IPS DF 4.7 (cell line): ENCODE results near the gene TRIM37.
"Not testable (repeated sequence)": the region's sequence is repeated elsewhere in the genome, so short reads cannot be mapped to it uniquely, and the experiment has no call there.

ENCODE experiments used
- DNase-seq: peaks from one replicate; pipeline ENCODE4 v3.0.0-alpha.2; 2013; ENCODE audit warnings: low spot score; ENCODE audit errors: extremely low read depth

TRIM37 gene

DNA sequence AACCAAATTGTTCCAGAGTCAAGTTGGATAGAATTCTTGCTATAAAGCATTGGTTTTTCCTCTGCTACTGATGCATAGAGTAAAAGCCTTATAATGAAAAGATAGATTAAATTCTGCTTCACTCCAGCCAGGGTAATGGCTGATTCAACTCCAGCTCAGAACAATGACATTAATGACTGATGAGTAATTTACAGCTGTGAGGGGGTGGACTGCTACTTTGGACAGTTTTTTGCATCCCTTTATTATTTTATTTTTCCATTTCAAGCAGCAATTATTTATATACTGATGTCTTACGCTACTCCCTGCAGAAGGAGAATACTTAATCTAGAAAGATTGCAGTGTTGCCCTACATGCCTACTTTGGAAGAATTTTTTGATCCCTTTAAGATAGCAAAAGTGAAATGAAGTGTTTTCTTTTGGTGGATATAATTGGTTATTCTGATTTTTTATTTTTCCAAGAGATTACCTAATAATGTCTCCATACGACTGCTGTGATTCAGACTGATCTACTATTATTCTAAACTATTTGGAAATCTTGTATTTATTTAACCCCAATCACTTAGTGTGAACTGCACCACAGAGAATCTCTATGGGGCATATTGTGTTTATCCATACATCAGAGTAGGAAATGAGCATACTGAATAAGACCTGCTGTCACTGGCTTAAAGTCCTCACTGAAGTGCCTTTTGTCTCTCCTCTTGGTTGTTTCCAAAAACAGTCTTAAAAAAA is 149.5 kb downstream of the TRIM37 start:
- no peak for DNase-seq

DNA sequence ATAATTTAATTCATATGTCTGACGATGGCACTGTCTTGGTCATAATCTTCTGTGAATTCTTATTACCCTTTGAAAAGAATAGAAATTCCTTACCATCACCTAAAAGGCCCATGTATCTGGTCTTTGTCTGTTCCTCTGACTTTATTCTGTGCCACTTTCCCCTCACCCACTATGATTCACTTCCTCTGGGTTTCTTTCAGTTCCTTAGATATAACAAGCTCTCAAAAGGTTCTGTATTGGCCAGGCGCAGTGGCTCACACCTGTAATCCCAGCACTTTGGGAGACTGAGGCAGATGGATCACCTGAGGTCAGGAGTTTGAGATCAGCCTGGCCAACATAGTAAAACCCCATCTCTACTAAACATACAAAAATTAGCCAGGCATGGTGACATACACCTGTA is 152.3 kb downstream of the TRIM37 start:
- DNase-seq = not testable (repeated sequence)

DNA sequence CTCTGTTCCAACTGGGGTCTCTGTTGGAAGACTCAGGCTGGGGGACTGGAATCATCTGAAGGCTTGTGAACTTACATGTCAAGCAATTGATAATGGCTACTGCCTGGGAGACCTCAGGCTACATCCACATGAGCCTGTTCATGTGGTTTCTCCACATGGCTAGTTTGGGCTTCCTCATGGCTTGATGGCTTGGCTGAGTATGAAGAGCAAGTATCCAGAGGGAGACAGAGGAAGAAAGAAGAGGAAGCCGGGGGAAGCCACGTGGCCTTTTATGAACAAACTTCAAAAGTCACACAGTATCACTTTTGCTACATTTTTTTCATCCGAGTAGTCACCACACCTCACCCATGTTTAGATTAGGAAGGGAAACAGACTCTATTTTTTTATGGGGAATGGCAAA is 158.9 kb downstream of the TRIM37 start:
- no peak for DNase-seq

DNA sequence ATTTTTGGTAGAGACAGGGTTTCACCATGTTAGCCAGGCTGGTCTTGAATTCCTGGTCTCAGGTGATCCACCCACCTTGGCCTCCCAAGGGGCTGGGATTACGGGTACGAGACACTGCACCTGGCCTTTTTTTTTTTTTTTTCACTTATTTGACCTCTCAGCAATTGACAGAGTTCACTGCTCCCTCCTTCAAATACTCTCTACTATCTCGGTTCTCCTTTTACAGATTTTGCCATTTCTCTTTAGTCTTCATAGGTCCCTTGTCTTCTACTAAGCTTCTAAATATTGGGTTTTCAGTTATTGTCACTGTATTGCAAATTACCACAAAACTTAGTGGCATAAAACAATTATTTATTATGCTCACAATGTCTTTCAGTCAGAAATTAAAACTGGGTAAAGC is 159.3 kb downstream of the TRIM37 start:
- no peak for DNase-seq

DNA sequence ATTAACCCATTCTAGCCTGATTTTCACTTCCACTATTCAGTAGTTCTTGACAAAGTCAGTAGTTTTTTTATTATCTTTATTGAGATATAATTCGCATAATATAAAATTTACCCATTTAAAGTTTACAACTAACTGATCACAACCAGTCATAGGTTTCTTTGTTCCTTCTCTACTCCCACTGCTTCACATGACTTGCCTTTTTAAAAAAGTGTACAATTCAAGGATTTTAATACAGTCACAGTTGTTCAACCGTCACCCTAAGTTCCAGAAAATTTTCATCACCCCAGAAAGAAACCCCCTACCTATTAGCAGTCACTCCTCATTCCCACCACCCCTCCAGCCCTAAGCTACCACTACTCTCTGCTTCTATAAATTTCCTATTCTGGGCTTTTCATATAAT is 162.5 kb downstream of the TRIM37 start:
- DNase-seq = no peak

DNA sequence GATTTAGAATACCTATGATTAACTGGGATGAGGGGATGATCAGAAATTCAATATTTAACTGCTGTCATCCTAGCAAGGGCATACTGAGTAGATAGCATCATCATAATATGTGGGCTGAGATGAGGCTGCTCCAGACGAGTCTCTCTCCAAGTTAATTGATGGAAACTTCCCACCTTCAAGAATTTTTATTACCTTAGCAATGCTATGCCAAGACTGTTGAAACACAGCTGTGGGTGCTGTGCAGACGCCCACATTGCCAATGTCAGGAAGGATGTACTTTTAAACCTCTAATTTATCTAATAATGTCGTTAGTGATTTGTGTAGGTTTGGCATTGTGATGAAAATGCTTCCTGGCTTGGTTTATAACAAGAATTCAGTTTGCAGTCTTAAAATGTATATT is 170.4 kb downstream of the TRIM37 start:
- no peak for DNase-seq

DNA sequence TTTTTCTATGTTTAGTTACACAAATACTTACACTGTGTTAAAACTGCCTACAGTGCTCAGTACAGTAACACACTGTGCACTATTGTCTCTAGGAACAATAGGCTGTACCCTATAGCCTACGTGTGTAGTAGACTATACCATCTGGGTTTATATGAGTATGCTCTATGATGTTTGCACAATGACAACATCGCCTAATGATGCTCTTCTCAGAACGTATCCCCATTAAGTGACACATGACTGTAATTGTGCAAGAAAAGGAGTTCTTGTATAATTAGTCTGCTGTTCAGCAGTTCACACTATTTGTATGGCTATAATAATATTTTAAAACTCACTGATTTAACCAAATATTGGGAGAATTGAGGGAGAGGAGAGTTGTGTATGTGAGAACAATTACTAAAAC is 173.7 kb downstream of the TRIM37 start:
- no peak for DNase-seq
